SHP77 (cell line): Measurements from ENCODE around the gene RASAL2.

Experiments
- DNase-seq, 2 experiments: peaks; one replicate each; lab custom pipeline; 2025; lab: John Stamatoyannopoulos, UW

The RASAL2 gene

GRCh38 chr1:178457651-178458050 is 363.7 kb downstream of the RASAL2 start:
- no peak for DNase-seq

DNA sequence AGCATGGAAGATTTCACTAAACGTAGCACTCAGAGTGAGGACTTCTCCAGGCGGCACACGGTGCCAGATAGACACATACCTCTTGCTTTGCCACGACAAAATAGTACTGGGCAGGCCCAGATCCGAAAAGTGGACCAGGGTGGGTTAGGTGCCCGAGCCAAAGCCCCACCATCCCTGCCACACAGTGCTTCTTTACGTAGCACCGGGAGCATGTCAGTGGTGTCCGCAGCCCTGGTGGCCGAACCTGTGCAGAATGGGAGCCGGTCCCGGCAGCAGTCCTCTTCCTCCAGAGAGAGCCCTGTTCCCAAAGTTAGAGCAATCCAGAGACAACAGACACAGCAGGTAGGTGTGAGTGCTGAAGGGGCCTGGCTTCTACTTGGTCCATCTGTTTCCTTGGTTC is 364.3 kb downstream of the RASAL2 start:
- no peak for DNase-seq

GRCh38 chr1:178461104-178461503 is 367.2 kb downstream of the RASAL2 start:
- no peak for DNase-seq

GRCh38 chr1:178461701-178462100 is 367.8 kb downstream of the RASAL2 start:
- no peak for DNase-seq

DNA sequence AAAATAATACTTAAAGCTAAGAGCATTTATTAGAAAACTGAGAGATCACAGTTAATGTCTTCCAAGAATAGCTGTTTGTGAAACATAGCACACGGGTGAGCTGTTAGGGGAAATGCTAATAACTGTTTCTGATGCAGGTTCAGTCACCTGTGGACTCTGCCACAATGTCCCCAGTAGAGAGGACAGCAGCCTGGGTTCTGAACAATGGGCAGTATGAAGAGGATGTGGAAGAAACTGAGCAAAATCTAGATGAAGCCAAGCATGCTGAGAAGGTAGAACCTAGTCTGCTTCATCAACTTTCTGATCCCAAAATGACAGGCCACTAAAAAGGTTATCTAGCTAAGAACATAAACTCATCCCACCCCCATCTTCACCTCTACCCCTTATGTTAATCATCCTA is 370.2 kb downstream of the RASAL2 start:
- DNase-seq = no peak

- no peak for DNase-seq
Measured at GRCh38 chr1:178464566-178464965, 370.7 kb downstream of the RASAL2 start.

DNA sequence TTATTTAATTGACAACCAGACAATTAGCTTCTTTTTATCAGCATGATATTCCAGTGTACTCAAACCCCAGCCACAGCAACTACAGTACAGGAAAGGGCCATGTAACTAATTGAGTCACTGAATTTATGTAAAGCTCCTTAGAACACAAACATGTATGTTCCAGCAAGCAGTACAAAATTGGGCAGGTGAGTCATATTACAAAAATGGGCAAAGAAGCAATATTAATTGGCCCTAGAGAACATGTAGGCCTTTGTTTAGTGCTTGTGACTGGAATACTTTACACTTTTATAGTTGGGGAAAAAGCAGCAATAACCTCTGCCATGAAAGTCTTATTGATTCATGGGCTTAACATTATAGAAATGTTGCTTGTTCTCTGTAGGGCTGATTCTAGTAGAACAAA is 371.1 kb downstream of the RASAL2 start:
- no peak for DNase-seq

- no peak for DNase-seq
Measured at GRCh38 chr1:178467837-178468236, 373.9 kb downstream of the RASAL2 start.

- DNase-seq = no peak
Measured at GRCh38 chr1:178470411-178470960, 376.6 kb downstream of the RASAL2 start.

DNA sequence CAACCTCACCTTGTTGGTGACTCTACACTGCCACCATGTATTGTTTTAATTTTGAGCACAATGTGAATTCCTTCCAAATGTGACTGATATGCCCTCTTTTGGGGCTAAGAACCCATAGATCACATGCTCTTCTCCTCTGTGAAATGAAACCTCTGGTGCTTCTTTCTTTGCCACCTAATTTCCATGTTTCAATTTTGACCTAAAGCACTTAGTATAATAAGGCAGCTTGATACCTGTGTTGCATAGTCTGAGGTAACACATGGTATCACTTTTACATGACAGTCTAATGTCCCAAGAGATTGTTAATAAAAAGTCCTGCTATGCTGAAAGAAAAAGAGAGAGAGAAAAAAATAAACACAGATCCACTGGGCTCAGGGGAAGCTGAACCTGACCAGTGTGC is 378.6 kb downstream of the RASAL2 start:
- DNase-seq = no peak

DNA sequence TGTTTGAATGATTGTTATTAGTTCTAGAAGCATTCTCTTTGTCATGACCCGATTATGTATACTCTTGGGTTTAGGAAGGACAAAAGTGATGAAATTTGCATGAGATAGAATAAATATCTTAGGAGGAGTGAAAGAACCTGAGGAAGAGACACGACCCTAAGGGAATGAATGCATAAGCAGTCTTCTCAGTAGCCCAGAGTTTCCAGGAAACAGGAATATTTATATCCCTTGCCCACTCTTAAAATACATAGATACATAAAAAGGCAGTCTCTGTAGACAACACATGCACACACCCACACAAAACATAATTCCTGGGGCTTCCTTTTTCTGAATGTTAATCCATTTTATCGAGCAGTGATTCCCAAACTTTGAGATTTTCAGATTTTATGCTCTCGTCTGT is 383.5 kb downstream of the RASAL2 start:
- no peak for DNase-seq

DNA sequence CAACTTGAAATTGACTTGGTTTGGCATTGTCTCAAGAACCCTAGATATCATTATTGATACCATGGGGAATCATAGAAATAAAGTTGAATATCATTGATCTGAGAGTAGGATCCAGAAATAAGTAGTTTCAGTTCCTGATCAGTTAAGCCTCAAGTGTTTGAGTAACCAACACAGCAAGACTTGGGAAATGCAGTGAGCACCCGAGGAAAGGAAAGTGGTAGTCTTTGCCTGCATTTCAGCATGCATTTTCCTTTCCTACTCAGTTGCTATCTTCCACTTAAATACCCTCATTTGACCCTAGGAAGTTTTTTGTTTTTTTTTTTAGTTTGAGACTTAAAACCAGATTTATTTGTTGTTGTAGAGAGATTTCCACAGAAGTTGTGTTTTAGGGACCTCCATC is 383.9 kb downstream of the RASAL2 start:
- no peak for DNase-seq

DNA sequence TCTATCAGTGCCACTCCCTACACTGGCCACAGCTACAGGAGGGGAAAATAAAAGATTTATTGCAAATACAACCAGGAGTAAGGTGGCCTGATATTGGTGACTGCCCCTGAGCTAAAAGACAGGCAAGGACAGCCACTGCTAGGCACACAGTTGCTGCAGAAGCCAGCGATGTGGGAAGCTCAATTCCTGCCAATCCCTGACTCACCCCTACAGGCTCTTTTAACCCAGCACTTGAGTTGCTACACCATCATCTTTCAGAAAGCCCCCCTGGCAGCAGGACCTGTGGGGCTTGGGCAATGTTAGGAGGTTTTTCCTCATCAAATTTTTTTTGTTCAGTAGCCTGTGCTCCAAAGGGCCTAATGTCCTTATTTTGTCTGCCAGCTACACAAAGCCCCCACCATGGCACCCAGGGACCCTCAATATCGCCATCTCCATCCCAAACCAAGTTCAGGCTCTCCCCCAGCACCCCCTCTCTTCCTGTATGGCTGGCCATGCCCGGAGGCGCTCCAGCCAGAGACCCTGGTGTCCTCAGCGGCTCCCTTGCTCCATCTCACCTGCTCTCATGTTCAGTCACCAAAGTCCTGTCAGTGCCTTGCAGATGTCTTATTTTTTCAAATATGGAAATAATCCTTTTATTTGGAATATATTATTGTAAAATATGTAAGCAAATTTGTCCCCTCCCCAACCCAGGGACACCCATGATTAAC is 389.5 kb downstream of the RASAL2 start:
- no peak for DNase-seq

GRCh38 chr1:178484698-178485225 is 390.9 kb downstream of the RASAL2 start:
- no peak for DNase-seq

- no peak for DNase-seq
Measured at GRCh38 chr1:178485541-178485981, 391.7 kb downstream of the RASAL2 start.

DNA sequence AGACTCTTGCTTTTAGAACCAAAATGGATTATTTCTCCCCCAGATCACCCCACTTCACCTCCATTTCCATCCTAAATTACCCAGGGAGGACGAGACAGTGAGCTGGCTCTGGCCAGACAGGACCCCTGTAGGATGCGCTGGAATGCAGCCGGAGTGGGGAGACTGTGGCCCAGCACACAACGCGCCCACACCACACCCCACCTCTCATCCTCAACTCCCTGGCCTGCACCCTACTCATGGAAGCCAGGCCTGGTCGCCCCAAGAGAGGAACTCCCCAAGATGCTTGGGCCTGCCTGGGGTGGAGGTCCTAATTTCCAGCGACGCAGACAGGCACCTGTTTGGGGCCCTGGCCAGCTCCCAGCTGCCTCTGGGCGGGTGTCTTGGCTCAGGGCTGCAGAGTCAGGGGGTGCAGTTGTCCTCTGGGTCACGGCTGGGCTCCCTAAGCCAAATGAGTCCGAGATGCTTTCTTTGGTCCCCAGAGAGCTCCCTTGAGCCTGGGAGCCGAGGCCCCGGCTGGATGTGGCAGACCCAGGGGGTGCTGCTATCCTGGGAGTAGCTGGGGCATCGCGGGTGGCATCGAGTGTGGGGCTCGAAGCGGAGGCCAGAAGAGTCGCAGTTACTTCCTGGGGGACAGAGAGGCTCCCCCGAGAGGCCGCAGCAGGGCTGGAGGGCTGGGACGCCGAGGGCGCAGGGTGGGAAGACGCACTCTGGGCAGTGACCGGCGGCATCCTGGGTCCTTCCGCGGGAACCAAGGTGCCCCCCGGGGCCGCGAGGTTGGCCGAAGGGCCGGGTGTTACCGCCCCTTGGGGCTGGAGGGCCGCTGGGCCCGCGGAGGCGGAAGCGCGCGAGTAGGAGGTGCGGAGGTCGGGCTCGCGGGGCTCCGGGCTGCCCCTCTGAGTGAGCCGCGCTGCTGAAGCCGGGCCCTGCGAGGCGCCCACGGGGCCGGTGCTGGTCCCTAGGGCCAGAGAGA is 392.5 kb downstream of the RASAL2 start:
- no peak for DNase-seq

DNA sequence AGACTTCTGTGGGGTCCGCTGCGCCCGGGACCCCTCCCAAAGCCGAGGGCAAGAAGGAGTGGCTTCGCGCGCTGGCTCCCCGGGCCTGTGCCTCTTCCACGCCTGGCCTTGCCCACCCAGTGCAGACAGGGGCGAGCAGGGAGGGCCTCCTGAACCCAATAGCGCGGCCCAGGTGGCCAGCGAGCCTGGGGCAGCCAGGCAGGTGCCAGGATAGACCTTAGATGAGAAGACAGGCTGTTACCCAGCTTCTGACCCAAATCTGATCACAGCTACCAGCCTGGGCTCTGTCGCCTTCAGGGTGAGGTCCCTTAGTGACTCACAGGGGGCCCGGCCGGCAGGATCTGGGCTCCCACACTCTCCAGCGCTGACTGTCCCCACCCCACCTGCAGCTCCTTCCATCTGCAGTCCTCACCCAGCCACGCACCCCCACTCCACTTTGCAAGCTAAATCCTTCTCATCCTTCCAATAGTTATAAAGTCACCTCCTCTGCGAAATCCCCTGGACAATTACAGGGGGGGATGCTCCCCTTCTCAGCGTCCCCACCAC is 393.2 kb downstream of the RASAL2 start:
- DNase-seq = no peak

- DNase-seq = no peak
Measured at GRCh38 chr1:178488393-178488792, 394.5 kb downstream of the RASAL2 start.

DNA sequence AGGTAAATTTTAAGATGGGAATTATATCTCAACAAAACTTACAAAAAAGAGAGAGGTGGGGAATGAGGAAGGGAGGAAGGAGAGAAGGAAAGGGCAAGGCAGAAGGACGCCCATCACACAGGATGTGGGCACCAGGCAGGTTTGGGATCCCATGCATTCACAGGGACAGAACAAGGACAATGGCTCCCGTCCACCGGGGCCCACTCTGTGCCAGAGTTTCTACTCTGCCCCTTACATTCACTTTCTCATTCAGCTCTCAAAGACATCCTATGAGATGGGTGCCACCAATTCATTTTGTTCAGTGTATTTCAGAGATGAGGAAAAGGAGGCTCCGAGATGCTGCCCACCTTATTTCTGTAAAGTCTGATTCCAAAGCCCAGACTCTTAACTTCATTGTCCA is 395.5 kb downstream of the RASAL2 start:
- DNase-seq = no peak

- DNase-seq = no peak
Measured at GRCh38 chr1:178490136-178490535, 396.2 kb downstream of the RASAL2 start.

- DNase-seq = no peak
Measured at GRCh38 chr1:178490967-178491366, 397.1 kb downstream of the RASAL2 start.

DNA sequence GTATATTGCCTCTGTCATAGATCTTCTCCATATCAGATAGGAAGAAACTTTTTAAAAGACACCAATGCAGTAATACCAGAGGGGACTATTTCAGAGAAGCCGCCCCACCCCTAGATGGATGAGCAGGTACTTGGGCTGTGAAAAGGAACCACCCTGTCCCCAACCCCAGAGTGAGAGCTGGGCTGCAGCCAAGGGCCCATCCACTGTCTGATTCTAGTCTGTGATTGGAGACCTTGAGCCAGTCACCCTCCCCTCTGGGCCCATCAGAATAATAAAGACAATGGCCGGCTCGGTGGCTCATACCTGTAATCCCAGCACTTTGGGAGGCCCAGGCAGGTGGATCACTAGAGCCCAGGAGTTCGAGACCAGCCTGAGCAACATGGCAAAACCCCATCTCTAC is 397.8 kb downstream of the RASAL2 start:
- no peak for DNase-seq
